Breast epithelium (tissue), 3 donors: ENCODE measurements around the gene TACR2.

ENCODE experiments used
- CTCF ChIP-seq, 3 donors: fragments of 450-650 bp; IDR thresholded peaks; one replicate each; pipeline ENCODE4 v1.5.1; 2016 to 2017; ENCODE audit warnings: antibody characterized with exemption in 3 of 3, mild to moderate bottlenecking in 3 of 3, moderate library complexity in 3 of 3
- POLR2A ChIP-seq: fragments of 450-650 bp; IDR thresholded peaks from one replicate; pipeline ENCODE4 v1.6.1; 2016; ENCODE audit warnings: antibody characterized with exemption, mild to moderate bottlenecking, moderate library complexity

GRCh38 chr10:69403519-69403918 lies 13.2 kb downstream of the TACR2 start:
- TF ChIP-seq CTCF (IDR thresholded peaks at IDR 0.05) (no peak), POLR2A (no peak)
